Lung (tissue), 12 donors: ENCODE data around the gene ZC3H18. TPM values are rescaled to one million over a fixed set of nuclear protein-coding genes. Genes with fewer than 3 reads are reported as not detected.

Source experiments
- ATAC-seq: fragments of 200-7000 bp; cut with Tn5 transposase; one replicate; pipeline ENCODE4 v1.9.1; 2020; ENCODE audit warnings: moderate number of reproducible peaks; ENCODE audit not compliant: insufficient read depth, low FRiP score
- DNase-seq, 3 donors: peaks; one replicate each; pipeline ENCODE4 v3.0.0-alpha.2; 2013 to 2017
- H3K27ac ChIP-seq, 2 donors: one replicate each; pipeline ENCODE4 v1.5.1; 2013; ENCODE audit warnings: mild to moderate bottlenecking in 2 of 2, moderate library complexity in 2 of 2, control low read depth in 1 of 2, inconsistent platforms in 1 of 2, low read depth in 1 of 2, low read length in 1 of 2
- H3K27me3 ChIP-seq, 3 donors: one replicate each; pipeline ENCODE4 v1.5.1; 2013; ENCODE audit warnings: low read length in 2 of 3; ENCODE audit not compliant: control insufficient read depth in 3 of 3, insufficient read depth in 3 of 3
- H3K36me3 ChIP-seq, 4 donors: one replicate each; pipeline ENCODE4 v1.5.1; 2013; ENCODE audit warnings: low read length in 4 of 4, mild to moderate bottlenecking in 1 of 4, moderate library complexity in 1 of 4; ENCODE audit not compliant: control insufficient read depth in 4 of 4, insufficient read depth in 4 of 4
- H3K4me1 ChIP-seq, 5 donors: one replicate each; pipeline ENCODE4 v1.5.1; 2013; ENCODE audit warnings: low read length in 5 of 5, mild to moderate bottlenecking in 2 of 5, moderate library complexity in 1 of 5; ENCODE audit not compliant: control insufficient read depth in 5 of 5, insufficient read depth in 5 of 5
- H3K4me3 ChIP-seq: one replicate; pipeline ENCODE4 v1.5.1; 2013; ENCODE audit warnings: mild to moderate bottlenecking, control low read depth, moderate library complexity
- H3K9ac ChIP-seq, 2 donors: one replicate each; pipeline ENCODE4 v1.5.1; 2013; ENCODE audit warnings: low read length in 2 of 2, control low read depth in 1 of 2; ENCODE audit not compliant: insufficient read depth in 1 of 2
- H3K9me3 ChIP-seq, 4 donors: one replicate each; pipeline ENCODE4 v1.5.1; 2013; ENCODE audit warnings: low read length in 3 of 4, mild to moderate bottlenecking in 1 of 4, moderate library complexity in 1 of 4; ENCODE audit not compliant: control insufficient read depth in 4 of 4, insufficient read depth in 3 of 4
- CTCF ChIP-seq: IDR thresholded peaks from 2 replicates; pipeline ENCODE4 v1.5.1; 2012; ENCODE audit warnings: mild to moderate bottlenecking; ENCODE audit errors: control extremely low read depth, extremely low read depth
- WGBS, 2 donors: extraction: QIAGEN DNeasy Blood & Tissue Kit; methylation state at CpG; one replicate each; pipeline ENCODE4 v1.1.7; 2013; 5-methylcytosine and 5-hydroxymethylcytosine counted together
- polyA plus RNA-seq, 2 donors: library from polyadenylated mRNA; stranded (reverse); fragments of 200-250 nt; gene quantifications; one replicate each; pipeline ENCODE4 v1.2.1, GENCODE V29; 2013
- total RNA-seq, 2 donors: library from RNA; depleted of rRNA in 1 of 2; stranded (reverse); fragments of >200 nt in 1 of 2; gene quantifications; one replicate each; pipeline ENCODE4 v1.2.1, GENCODE V29; 2014 to 2021
- donor health status: control.
- donor health status: control.
- donor health status: Bipolar disorder and iron deficiency.
- donor health status: healthy.
- donor health status: DM: yes; HTN: yes; CAD: no.

The ZC3H18 gene
- total and polyA plus RNA-seq, 4 donors: 21.2 to 44.0 (median 28.6) TPM

- Histone ChIP-seq H3K4me3 (no peak overlapping the region), H3K36me3 (peaks cover 4 to 49% (median 19%) of the 10 kb centered on the region in 4 donors), H3K9me3 (no peaks in the 10 kb centered on the region), H3K9ac (no peak overlapping the region), H3K27me3 (no peaks in the 10 kb centered on the region), H3K27ac (no peak overlapping the region), H3K4me1 (no peaks in the 10 kb centered on the region)
- ATAC-seq: no peak
- TF ChIP-seq CTCF: no peak
- no peak for DNase-seq
- 87 to 88% methylated on average over 14 of the region's 14 CpGs for WGBS, 2 donors
Observed at GRCh38 chr16:88582912-88583575, 12.8 kb downstream of the ZC3H18 start.

GRCh38 chr16:88584676-88585075, 14.5 kb downstream of the ZC3H18 start:
- DNase-seq (no peak), ATAC-seq (no peak)
- H3K36me3 ChIP-seq: peaks cover 6 to 42% (median 26%) of the 10 kb centered on the region in 4 donors
- 75 to 79% methylated on average over 6 of the region's 6 CpGs for WGBS, 2 donors
- H3K9me3 ChIP-seq: no peaks in the 10 kb centered on the region
- no peak overlapping the region for H3K4me3 ChIP-seq
- no peak overlapping the region for H3K9ac ChIP-seq
- TF ChIP-seq CTCF: no peak
- H3K27me3 ChIP-seq: no peaks in the 10 kb centered on the region
- H3K27ac ChIP-seq: no peak overlapping the region
- H3K4me1 ChIP-seq: no peaks in the 10 kb centered on the region

GRCh38 chr16:88585269-88585668, 15.1 kb downstream of the ZC3H18 start:
- no peak for TF ChIP-seq CTCF
- no peak for ATAC-seq
- DNase-seq: no peak
- Histone ChIP-seq H3K9ac (no peak overlapping the region), H3K4me1 (no peaks in the 10 kb centered on the region), H3K9me3 (no peaks in the 10 kb centered on the region), H3K27me3 (no peaks in the 10 kb centered on the region), H3K36me3 (peaks cover 7 to 38% (median 26%) of the 10 kb centered on the region in 4 donors), H3K27ac (no peak overlapping the region), H3K4me3 (no peak overlapping the region)
- 85 to 89% methylated on average over 8 of the region's 8 CpGs for WGBS, 2 donors
